H1 (cell line): Measurements from ENCODE around the gene SUZ12. TPM values are rescaled to one million over a fixed set of nuclear protein-coding genes. Genes with fewer than 3 reads are reported as not detected.
"Not testable (repeated sequence)": the region's sequence is repeated elsewhere in the genome, so short reads cannot be mapped to it uniquely, and the experiment has no call there.

Experiments
- CTCF ChIA-PET: fragments of 300-600 bp; sonication (Branson Sonifier 250); formaldehyde crosslinking; loops from one replicate; lab custom pipeline; 2021; ENCODE audit not compliant: partially characterized antibody; lab: Charles Lee
- POLR2A ChIA-PET: fragments of 300-600 bp; sonication (Branson Sonifier 250); formaldehyde crosslinking; loops from one replicate; lab custom pipeline; 2021; ENCODE audit warnings: inconsistent platforms; ENCODE audit not compliant: partially characterized antibody; lab: Charles Lee
- DNase-seq, 2 experiments: peaks; one replicate each; pipeline versions ENCODE4 v3.0.0 to v3.0.0-alpha.2; 2010 to 2022; ENCODE audit warnings: low spot score in 2 of 2, low read depth in 1 of 2, mixed read lengths in 1 of 2
- FAIRE-seq: peaks from 2 replicates; lab custom pipeline; 2011; peaks lifted over from hg19 to GRCh38; lab: Jason Lieb, UNC
- H2AFZ ChIP-seq: 2 replicates; pipeline ENCODE4 v1.8.1; 2012; ENCODE audit warnings: low read length, inconsistent platforms
- H2AK5ac ChIP-seq: 2 replicates; pipeline ENCODE4 v1.6.1; 2013; ENCODE audit warnings: low read depth, low read length
- H2BK120ac ChIP-seq: replicated peaks from 2 replicates; pipeline ENCODE3; 2013; ENCODE audit warnings: low read depth, low read length, inconsistent platforms
- H2BK12ac ChIP-seq: 2 replicates; pipeline ENCODE4 v1.6.1; 2013; ENCODE audit warnings: low read depth, low read length
- H2BK15ac ChIP-seq: 2 replicates; pipeline ENCODE4 v1.6.1; 2013; ENCODE audit warnings: low read length
- H2BK20ac ChIP-seq: 2 replicates; pipeline ENCODE4 v1.6.1; 2013; ENCODE audit warnings: low read length
- H2BK5ac ChIP-seq: 2 replicates; pipeline ENCODE4 v1.6.1; 2013; ENCODE audit warnings: low read depth, low read length
- H3K14ac ChIP-seq: 2 replicates; pipeline ENCODE4 v1.6.1; 2013; ENCODE audit warnings: inconsistent platforms; ENCODE audit not compliant: insufficient read length
- H3K18ac ChIP-seq: 2 replicates; pipeline ENCODE4 v1.6.1; 2013; ENCODE audit warnings: low read length; ENCODE audit errors: extremely low read depth
- H3K23ac ChIP-seq: 2 replicates; pipeline ENCODE4 v1.6.1; 2013; ENCODE audit warnings: inconsistent platforms; ENCODE audit not compliant: insufficient read length
- H3K23me2 ChIP-seq: 2 replicates; pipeline ENCODE4 v1.6.1; 2013; ENCODE audit warnings: low read depth, low read length
- H3K27ac ChIP-seq: 2 replicates; pipeline ENCODE4 v1.6.1; 2011; ENCODE audit warnings: low read depth, low read length, inconsistent platforms
- H3K27me3 ChIP-seq, 4 experiments: replicated peaks in 1 of 4; 1 replicate in 1 of 4; 2 replicates in 3 of 4; pipeline versions ENCODE4 v1.6.1 to v1.8.1; 2011 to 2013; ENCODE audit warnings: low read length in 3 of 4, mild to moderate bottlenecking in 3 of 4, inconsistent platforms in 2 of 4, mixed read lengths in 2 of 4, moderate library complexity in 1 of 4; ENCODE audit not compliant: control insufficient read depth in 3 of 4, insufficient read depth in 3 of 4; ENCODE audit errors: extremely low read depth in 1 of 4
- H3K36me3 ChIP-seq, 4 experiments: 2 replicates each; pipeline versions ENCODE4 v1.6.1 to v1.8.1; 2011 to 2013; ENCODE audit warnings: mild to moderate bottlenecking in 4 of 4, low read length in 3 of 4, moderate library complexity in 2 of 4, control low read depth in 1 of 4, inconsistent platforms in 1 of 4; ENCODE audit not compliant: insufficient read depth in 4 of 4, control insufficient read depth in 2 of 4
- H3K4ac ChIP-seq: replicated peaks from 2 replicates; pipeline ENCODE3; 2013; ENCODE audit warnings: low read length, low read depth, mixed read lengths, inconsistent platforms; ENCODE audit not compliant: insufficient read length
- H3K4me1 ChIP-seq, 4 experiments: replicated peaks in 1 of 4; 1 replicate in 1 of 4; 2 replicates in 3 of 4; pipeline versions ENCODE4 v1.6.1 to v1.8.1; 2011 to 2013; ENCODE audit warnings: low read length in 3 of 4, inconsistent platforms in 2 of 4, mixed read lengths in 1 of 4; ENCODE audit not compliant: insufficient read depth in 4 of 4, control insufficient read depth in 3 of 4
- H3K4me2 ChIP-seq, 2 experiments: 2 replicates each; pipeline versions ENCODE4 v1.6.1 to v1.8.1; 2011 to 2013; ENCODE audit warnings: low read depth in 2 of 2, low read length in 2 of 2, control low read depth in 1 of 2, inconsistent platforms in 1 of 2, mild to moderate bottlenecking in 1 of 2; ENCODE audit not compliant: insufficient read depth in 1 of 2
- H3K4me3 ChIP-seq, 4 experiments: fragments of 200-600, 300-600 bp in 1 of 4; sonication (generic), shearing (Covaris generic), sonication (Bioruptor Twin) in 1 of 4; 2 replicates each; pipeline versions ENCODE4 v1.5.1 to v1.8.1; 2011 to 2016; ENCODE audit warnings: low read length in 4 of 4, low read depth in 3 of 4, control low read depth in 2 of 4, inconsistent platforms in 2 of 4, mild to moderate bottlenecking in 2 of 4, mixed read lengths in 1 of 4, moderate library complexity in 1 of 4; ENCODE audit not compliant: insufficient read depth in 2 of 4; ENCODE audit errors: extremely low read depth in 1 of 4
- H3K56ac ChIP-seq: replicated peaks from 2 replicates; pipeline ENCODE3; 2013; ENCODE audit warnings: low read depth, mild to moderate bottlenecking, mixed read lengths, low read length, inconsistent platforms; ENCODE audit not compliant: insufficient read length
- H3K79me1 ChIP-seq: 2 replicates; pipeline ENCODE4 v1.6.1; 2013; ENCODE audit warnings: low read depth, low read length, control low read depth
- H3K79me2 ChIP-seq, 2 experiments: 2 replicates each; pipeline versions ENCODE4 v1.6.1 to v1.8.1; 2012 to 2013; ENCODE audit warnings: low read length in 2 of 2, mild to moderate bottlenecking in 2 of 2, inconsistent platforms in 1 of 2; ENCODE audit not compliant: insufficient read depth in 2 of 2, control insufficient read depth in 1 of 2
- H3K9ac ChIP-seq, 4 experiments: replicated peaks in 1 of 4; 1 replicate in 1 of 4; 2 replicates in 3 of 4; pipeline versions ENCODE4 v1.6.1 to v1.8.1; 2011 to 2013; ENCODE audit warnings: low read depth in 3 of 4, low read length in 3 of 4, control low read depth in 2 of 4, mild to moderate bottlenecking in 2 of 4, moderate library complexity in 2 of 4, inconsistent platforms in 1 of 4; ENCODE audit errors: extremely low read depth in 1 of 4
- H3K9me3 ChIP-seq, 2 experiments: 2 replicates each; pipeline versions ENCODE4 v1.6.1 to v1.8.1; 2012 to 2013; ENCODE audit warnings: mild to moderate bottlenecking in 2 of 2, moderate library complexity in 2 of 2, control low read depth in 1 of 2, inconsistent platforms in 1 of 2, low read depth in 1 of 2, low read length in 1 of 2, mixed read lengths in 1 of 2; ENCODE audit not compliant: insufficient read depth in 2 of 2
- H4K20me1 ChIP-seq, 2 experiments: replicated peaks in 1 of 2; 2 replicates each; pipeline versions ENCODE3 to v1.8.1; 2011 to 2013; ENCODE audit warnings: inconsistent platforms in 2 of 2, low read length in 2 of 2, mild to moderate bottlenecking in 1 of 2; ENCODE audit not compliant: insufficient read depth in 2 of 2, control insufficient read depth in 1 of 2
- H4K5ac ChIP-seq: 2 replicates; pipeline ENCODE4 v1.6.1; 2013; ENCODE audit warnings: low read length, low read depth, mixed read lengths, inconsistent platforms; ENCODE audit not compliant: insufficient read length
- H4K8ac ChIP-seq: 2 replicates; pipeline ENCODE4 v1.8.0; 2013; ENCODE audit warnings: mild to moderate bottlenecking, moderate library complexity, low read length, inconsistent platforms; ENCODE audit not compliant: insufficient read depth; ENCODE audit errors: extremely low read depth
- H4K91ac ChIP-seq: replicated peaks from 2 replicates; pipeline ENCODE3; 2013; ENCODE audit warnings: low read length, mixed read lengths, inconsistent platforms; ENCODE audit not compliant: insufficient read length
- ASH2L ChIP-seq: fragments of 200-600, 300-600 bp; sonication (generic); IDR thresholded peaks from one replicate; pipeline ENCODE4 v1.7.1; 2017; ENCODE audit warnings: low read length
- CBX8 ChIP-seq: fragments of 300-800, 300-1000 bp; sonication (generic); IDR thresholded peaks from 2 replicates; pipeline ENCODE4 v1.7.1; 2016; ENCODE audit warnings: low read depth, low read length, borderline replicate concordance
- CTBP2 ChIP-seq: IDR thresholded peaks from 2 replicates; pipeline ENCODE4 v1.7.0; 2011; ENCODE audit warnings: borderline replicate concordance, mild to moderate bottlenecking, moderate library complexity, mixed read lengths, low read length; ENCODE audit not compliant: insufficient read depth, insufficient read length
- PHF8 ChIP-seq: fragments of 200-600 bp; sonication (generic); conservative IDR thresholded peaks from 2 replicates; pipeline ENCODE4 v1.7.1; 2012; ENCODE audit warnings: low read depth, mild to moderate bottlenecking, inconsistent platforms, low read length, moderate library complexity
- SUZ12 ChIP-seq: fragments of 200-600 bp; sonication (generic); IDR thresholded peaks from 2 replicates; pipeline ENCODE4 v1.6.1; 2012; ENCODE audit warnings: mild to moderate bottlenecking, inconsistent platforms, low read length, moderate library complexity, mixed read lengths
- WGBS, 2 experiments: shearing (Covaris generic) in 1 of 2; methylation state at CpG; one replicate each; pipeline versions ENCODE4 v1.1.6 to v1.1.7; 2013 to 2015; ENCODE audit warnings: low lambda C conversion rate in 2 of 2, mixed read lengths in 2 of 2, inconsistent platforms in 1 of 2, low coverage in 1 of 2, missing lambda C conversion rate in 1 of 2; ENCODE audit not compliant: insufficient replicate concordance in 2 of 2, insufficient coverage in 1 of 2, insufficient read length in 1 of 2; ENCODE audit errors: extremely low coverage in 1 of 2, missing lambda C conversion rate in 1 of 2; 5-methylcytosine and 5-hydroxymethylcytosine counted together
- polyA plus RNA-seq, 7 experiments: library from polyadenylated mRNA; depleted of rRNA in 3 of 7; stranded (reverse) in 5 of 7; unstranded in 2 of 7; fragments of >200 nt in 5 of 7; fragments of 200-250 nt in 2 of 7; gene quantifications; 1 replicate in 5 of 7; 2 replicates in 1 of 7; 4 replicates in 1 of 7; pipeline versions ENCODE4 v1.2.1 to v1.2.3, GENCODE V29; 2011 to 2013; ENCODE audit warnings: missing spikeins in 2 of 7, mixed read lengths in 2 of 7
- total RNA-seq: library from RNA; stranded (reverse); fragmentation: NEBNext Ultra II Directional; extraction: Animal tissue kit (Norgen Biotek cat#: 25700); gene quantifications from 2 replicates; pipeline ENCODE4 v1.2.1, GENCODE V29; 2021

SUZ12 gene
- total and polyA plus RNA-seq, 2 of the 8 experiments (the other 6 are each of a cell fraction or from before 2014, with no cell fraction given) = 9.1 to 34.6 TPM

GRCh38 chr17:32033223-32033622 is 96.4 kb downstream of the SUZ12 start (continued):
- TF ChIP-seq CTBP2 = no peak
- no peak for TF ChIP-seq SUZ12
- TF ChIP-seq CBX8 = no peak
- no peak for TF ChIP-seq ASH2L
- TF ChIP-seq PHF8 = no peak
- TF ChIP-seq, all 59 proteins: peak for 0

DNA sequence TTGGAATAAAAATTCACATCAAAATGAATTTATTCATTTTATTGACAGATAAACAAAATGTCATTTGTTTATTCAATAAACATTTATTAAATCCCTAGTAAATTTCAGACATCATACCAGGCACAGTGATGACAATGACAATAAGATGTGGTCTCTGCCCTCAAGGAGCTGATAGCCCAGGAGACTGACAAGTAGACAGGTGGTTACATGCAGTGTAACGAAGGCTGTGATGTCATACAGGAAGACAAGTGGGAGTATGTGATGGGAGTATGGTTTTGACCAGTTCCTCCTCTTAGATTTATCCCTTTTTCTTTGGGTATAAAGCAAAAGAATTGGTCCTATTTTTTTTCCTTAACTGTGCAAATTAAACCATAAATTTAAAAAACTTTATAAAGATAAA is 97.0 kb downstream of the SUZ12 start:
- not testable (repeated sequence) for H3K14ac ChIP-seq

More for the DNA sequence above, 97.0 kb downstream of the SUZ12 start:
- H3K4me1 ChIP-seq, H3K79me1 ChIP-seq, H3K56ac ChIP-seq, H3K79me2 ChIP-seq, H3K9ac ChIP-seq, H2AK5ac ChIP-seq, H4K20me1 ChIP-seq, H3K27ac ChIP-seq, H4K91ac ChIP-seq, H2BK5ac ChIP-seq, H3K23ac ChIP-seq, H4K5ac ChIP-seq, H2BK20ac ChIP-seq, H3K9me3 ChIP-seq, H3K4me3 ChIP-seq, H3K18ac ChIP-seq, H4K8ac ChIP-seq, H2BK15ac ChIP-seq, H2AFZ ChIP-seq, H2BK12ac ChIP-seq, DNase-seq, POLR2A ChIA-PET, CTCF ChIA-PET, H2BK120ac ChIP-seq, H3K4me2 ChIP-seq, H3K4ac ChIP-seq, H3K27me3 ChIP-seq, H3K23me2 ChIP-seq, FAIRE-seq: not testable (repeated sequence)
- peaks cover 0 to 23% (median 5%) of the 10 kb centered on the region in 4 experiments; a peak in 4 of 8 replicates for H3K36me3 ChIP-seq
- WGBS, 2 experiments = 88% methylated on average over 1 of the region's 1 CpG; no CpG with 5 or more reads in 1 of the 2 experiments
